Measurements from ENCODE around the gene LTBP4.

The LTBP4 gene

DNA sequence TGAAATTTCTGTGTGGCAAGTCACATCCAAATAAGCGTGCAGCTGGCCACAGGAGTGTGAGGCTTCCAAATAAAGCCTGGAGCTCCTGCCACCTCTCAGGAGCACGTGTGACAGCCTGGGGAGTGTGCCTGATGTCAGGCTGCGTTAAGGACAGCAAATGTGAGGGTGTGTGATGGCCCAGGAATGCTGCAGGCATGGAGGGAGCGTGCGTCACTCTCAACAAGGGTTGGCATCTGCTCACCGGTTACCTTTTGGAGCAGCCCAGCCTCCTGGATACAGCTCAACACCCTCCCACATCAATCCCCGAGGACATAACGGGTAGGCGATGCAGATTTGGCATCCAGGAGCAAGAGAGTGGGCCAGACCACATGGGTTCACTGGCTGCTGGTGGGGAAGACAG lies 70.2 kb downstream of the LTBP4 start:
- DNase-seq, result no peak

- DNase-seq, result no peak
These were observed 70.9 kb downstream of the LTBP4 start for GRCh38 chr19:40672038-40672437.

- DNase-seq, result no peak
These were observed 71.6 kb downstream of the LTBP4 start for GRCh38 chr19:40672573-40673299.

DNA sequence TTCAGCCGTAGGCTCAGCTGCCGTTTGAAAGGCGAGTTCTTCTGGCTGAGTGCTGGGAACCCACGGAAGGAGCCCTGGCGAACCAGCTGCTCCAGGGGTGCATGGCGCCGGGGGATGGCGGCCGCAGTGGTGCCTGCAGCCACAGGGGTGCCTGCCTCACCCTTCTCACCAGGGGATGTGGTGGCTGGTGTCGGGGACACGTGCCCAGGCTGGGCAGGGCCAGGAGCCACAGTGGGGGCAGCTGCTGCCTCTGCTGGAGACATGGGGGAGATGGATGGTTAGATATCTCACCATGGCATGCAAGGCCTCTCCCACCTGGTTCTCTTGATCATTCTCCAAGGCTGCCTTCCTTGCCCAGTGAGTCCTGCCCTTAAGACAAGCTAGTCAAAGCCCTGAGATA lies 72.2 kb downstream of the LTBP4 start:
- peak; percentile 36 for DNase-seq

GRCh38 chr19:40674291-40674690 lies 73.1 kb downstream of the LTBP4 start:
- DNase-seq, result no peak

DNA sequence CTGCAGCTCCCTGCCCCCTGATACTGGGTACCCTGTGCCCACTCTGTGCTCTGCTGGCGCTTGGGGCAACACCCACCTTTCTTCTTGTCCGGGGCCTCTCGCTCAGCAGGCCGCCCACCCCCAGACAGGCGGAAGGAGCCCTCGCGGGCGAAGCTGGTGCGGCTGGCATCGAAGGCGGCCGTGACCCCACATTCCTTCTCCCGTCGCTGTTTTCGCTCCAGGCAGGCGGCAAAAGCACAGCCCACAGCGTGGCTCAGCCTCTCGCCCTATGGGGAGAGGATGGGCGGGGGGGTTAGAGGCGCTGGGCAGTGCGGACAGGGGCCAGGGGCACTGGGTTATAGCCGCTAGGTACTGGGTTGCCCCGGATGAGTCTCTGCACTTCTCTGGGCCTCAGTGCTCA lies 76.0 kb downstream of the LTBP4 start:
- no peak for DNase-seq

Measured in CD4-positive, alpha-beta T cell treated with Interleukin-17A for 1 hour (primary cell).